Measurements from ENCODE around the gene KIAA1143. TPM values are rescaled to one million over a fixed set of nuclear protein-coding genes. Genes with fewer than 3 reads are reported as not detected.

KIAA1143 gene
- total and polyA plus RNA-seq, 2 donors (not counting 3 experiments of a cell fraction or from before 2014, with no cell fraction given), result 6.1 to 25.2 TPM

GRCh38 chr3:44761101-44761423 lies 357 bp downstream of the KIAA1143 start:
- H3K79me2 ChIP-seq (ENCODE audit: control insufficient read depth, insufficient read depth, low read length), result peaks cover 62% of the 10 kb centered on the region
- H3K4me1 ChIP-seq (ENCODE audit: control insufficient read depth, extremely low read depth, insufficient read depth, low read length), result peaks cover 6% of the 10 kb centered on the region
- H2AFZ ChIP-seq (ENCODE audit: low read depth, low read length), result peak overlapping the region; percentile 95
- H3K4me2 ChIP-seq (ENCODE audit: insufficient read depth, low read length), result peak overlapping the region; percentile 90
- CTCF ChIA-PET, result interaction anchor here (0.7 to 1.6 kb wide), 3 partner anchors 49 to 152 kb away, joined by 3 to 5 read pairs (median 3); partner anchors contain the start of gene ZNF502
- no peaks in the 10 kb centered on the region for H3K27me3 ChIP-seq (ENCODE audit: control insufficient read depth in 2 of 2, insufficient read depth in 2 of 2, low read length in 2 of 2)
- peak overlapping the region; percentile 93 for H3K9ac ChIP-seq (replicated peaks; ENCODE audit: extremely low read depth, insufficient read depth, low read length)
- dilution Hi-C loops (cut with MboI; ENCODE audit: extremely low pct_ligation_motif_present, low sequenced_read_pairs) (no loop called here), intact Hi-C loops (cut with micrococcal nuclease) (loop anchor here (1.0 to 5.0 kb wide), 6 partner anchors 32 to 438 kb away; partner anchors contain the start of genes ZNF35, ZNF501 and ZNF502)
- H3K27ac ChIP-seq (ENCODE audit: insufficient read depth, low read depth, low read length), result peak overlapping the region; percentile 80
- no peaks in the 10 kb centered on the region for H3K9me1 ChIP-seq (replicated peaks; ENCODE audit: control insufficient read depth, extremely low read depth, insufficient read depth, low read length)
- FAIRE-seq, result no peak
- no peaks in the 10 kb centered on the region for H3K9me3 ChIP-seq (replicated peaks; ENCODE audit: control insufficient read depth, insufficient read depth, low read length)
- H3K36me3 ChIP-seq (ENCODE audit: control insufficient read depth in 2 of 2, extremely low read depth in 1 of 2, insufficient read depth in 2 of 2, low read length in 2 of 2), result no peaks in the 10 kb centered on the region
- no peak for TF ChIP-seq CTCF (IDR thresholded peaks at IDR 0.05; ENCODE audit: extremely low read depth in 1 of 2, insufficient read depth in 1 of 2, low read depth in 1 of 2, low read length in 2 of 2)
- TF ChIP-seq MYC (IDR thresholded peaks at IDR 0.05; ENCODE audit: low read depth, low read length), result no peak
- no peak for TF ChIP-seq EZH2 (IDR thresholded peaks at IDR 0.05; ENCODE audit: borderline replicate concordance, low read depth, low read length, severe bottlenecking)
- TF ChIP-seq POLR2A (IDR thresholded peaks at IDR 0.05; ENCODE audit: low read depth, low read length), result no peak
- TF ChIP-seq GATA2 (IDR thresholded peaks at IDR 0.05; ENCODE audit: insufficient read depth, insufficient read length, low read depth, low read length), result no peak
- TF ChIP-seq FOS (IDR thresholded peaks at IDR 0.05; ENCODE audit: borderline replicate concordance, insufficient read depth, low read length), result no peak
- no peak for TF ChIP-seq JUN (IDR thresholded peaks at IDR 0.05; ENCODE audit: borderline replicate concordance, insufficient read depth, insufficient read length, low read depth)
- TF ChIP-seq MAX (IDR thresholded peaks at IDR 0.05; ENCODE audit: insufficient read depth, insufficient read length), result no peak
- no peak for TF ChIP-seq POLR2AphosphoS5 (IDR thresholded peaks at IDR 0.05; ENCODE audit: insufficient read depth, low read depth, low read length)
- POLR2A ChIA-PET, result interaction anchor here (1.2 kb wide), 1 partner anchor 49 kb away, joined by 3 read pairs; the partner anchor contains the start of gene ZNF502
- H3K4me3 ChIP-seq (replicated peaks in 1 of 3; ENCODE audit: insufficient read depth in 1 of 3, low read depth in 1 of 3, low read length in 3 of 3), result peak overlapping the region; percentile 57 to 91 (median 81)
- no peak for DNase-seq (ENCODE audit: low read depth, low spot score)
- H4K20me1 ChIP-seq (replicated peaks; ENCODE audit: control insufficient read depth, extremely low read depth, insufficient read depth, low read length), result no peaks in the 10 kb centered on the region
- TSS peak; percentile 79 for BruUV-seq (replicated peaks)
